ENCODE data around the gene MCM5. TPM values are rescaled to one million over a fixed set of nuclear protein-coding genes. Genes with fewer than 3 reads are reported as not detected.

The MCM5 gene
- total RNA-seq, 1 experiment from 2014 or later = 107 TPM

GRCh38 chr22:35443338-35443737 is 43.4 kb downstream of the MCM5 start:
- no peaks in the 10 kb centered on the region for H3K27me3 Mint-ChIP-seq (ENCODE audit: insufficient read depth, unreplicated experiment)
- no peaks in the 10 kb centered on the region for H3K4me1 Mint-ChIP-seq (ENCODE audit: low read depth, unreplicated experiment)
- H3K27ac Mint-ChIP-seq (ENCODE audit: unreplicated experiment) = no peak overlapping the region
- ChIA-PET POLR2A (no interaction called here), CTCF (no interaction called here)
- no peaks in the 10 kb centered on the region for H3K36me3 Mint-ChIP-seq (ENCODE audit: insufficient read depth, unreplicated experiment)
- intact Hi-C loops (cut with micrococcal nuclease; ENCODE audit: unreplicated experiment) = no loop called here
- Histone ChIP-seq H3K27me3 (replicated peaks; ENCODE audit: control insufficient read depth, insufficient read depth, low read length) (no peaks in the 10 kb centered on the region), H3K4me1 (0 out of 2 replicates have a peak, but pooled peaks cover 3% of the 10 kb centered on the region), H3K9me3 (no peaks in the 10 kb centered on the region), H3K4me3 (ENCODE audit: low read depth, low read length) (no peak overlapping the region), H3K36me3 (ENCODE audit: control insufficient read depth, insufficient read depth, low read length) (no peaks in the 10 kb centered on the region)
- TF ChIP-seq, protein P1, sequence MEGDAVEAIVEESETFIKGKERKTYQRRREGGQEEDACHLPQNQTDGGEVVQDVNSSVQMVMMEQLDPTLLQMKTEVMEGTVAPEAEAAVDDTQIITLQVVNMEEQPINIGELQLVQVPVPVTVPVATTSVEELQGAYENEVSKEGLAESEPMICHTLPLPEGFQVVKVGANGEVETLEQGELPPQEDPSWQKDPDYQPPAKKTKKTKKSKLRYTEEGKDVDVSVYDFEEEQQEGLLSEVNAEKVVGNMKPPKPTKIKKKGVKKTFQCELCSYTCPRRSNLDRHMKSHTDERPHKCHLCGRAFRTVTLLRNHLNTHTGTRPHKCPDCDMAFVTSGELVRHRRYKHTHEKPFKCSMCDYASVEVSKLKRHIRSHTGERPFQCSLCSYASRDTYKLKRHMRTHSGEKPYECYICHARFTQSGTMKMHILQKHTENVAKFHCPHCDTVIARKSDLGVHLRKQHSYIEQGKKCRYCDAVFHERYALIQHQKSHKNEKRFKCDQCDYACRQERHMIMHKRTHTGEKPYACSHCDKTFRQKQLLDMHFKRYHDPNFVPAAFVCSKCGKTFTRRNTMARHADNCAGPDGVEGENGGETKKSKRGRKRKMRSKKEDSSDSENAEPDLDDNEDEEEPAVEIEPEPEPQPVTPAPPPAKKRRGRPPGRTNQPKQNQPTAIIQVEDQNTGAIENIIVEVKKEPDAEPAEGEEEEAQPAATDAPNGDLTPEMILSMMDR (IDR thresholded peaks at IDR 0.05; ENCODE audit: insufficient read depth in 1 of 2, low read depth in 1 of 2, low read length in 1 of 2, severe bottlenecking in 1 of 2, unreplicated experiment in 1 of 2) = no peak
- H3K9me3 Mint-ChIP-seq (ENCODE audit: unreplicated experiment) = peaks cover 8% of the 10 kb centered on the region
- DNase-seq = no peak
- no peak overlapping the region for H3K4me3 Mint-ChIP-seq (ENCODE audit: unreplicated experiment)
- BruUV-seq (replicated peaks) = no TSS peak

GRCh38 chr22:35443790-35444684 is 44.1 kb downstream of the MCM5 start:
- TF ChIP-seq, protein P1 (IDR thresholded peaks at IDR 0.05; ENCODE audit: insufficient read depth in 1 of 2, low read depth in 1 of 2, low read length in 1 of 2, severe bottlenecking in 1 of 2, unreplicated experiment in 1 of 2) = no peak
- no peak overlapping the region for H3K27ac Mint-ChIP-seq (ENCODE audit: unreplicated experiment)
- H3K27me3 ChIP-seq (replicated peaks; ENCODE audit: control insufficient read depth, insufficient read depth, low read length) = no peaks in the 10 kb centered on the region
- H3K9me3 ChIP-seq = no peaks in the 10 kb centered on the region
- H3K4me3 ChIP-seq (ENCODE audit: low read depth, low read length) = no peak overlapping the region
- H3K9me3 Mint-ChIP-seq (ENCODE audit: unreplicated experiment) = peaks cover 2% of the 10 kb centered on the region
- H3K36me3 ChIP-seq (ENCODE audit: control insufficient read depth, insufficient read depth, low read length) = no peaks in the 10 kb centered on the region
- no TSS peak for BruUV-seq (replicated peaks)
- no peaks in the 10 kb centered on the region for H3K4me1 Mint-ChIP-seq (ENCODE audit: low read depth, unreplicated experiment)
- ChIA-PET CTCF (interaction anchor here (0.6 kb wide), 1 partner anchor 106 kb away, joined by 3 read pairs; no protein-coding TSS in a partner anchor), POLR2A (no interaction called here)
- DNase-seq = no peak
- H3K27me3 Mint-ChIP-seq (ENCODE audit: insufficient read depth, unreplicated experiment) = no peaks in the 10 kb centered on the region
- no peak overlapping the region for H3K4me3 Mint-ChIP-seq (ENCODE audit: unreplicated experiment)
- no peaks in the 10 kb centered on the region for H3K36me3 Mint-ChIP-seq (ENCODE audit: insufficient read depth, unreplicated experiment)
- intact Hi-C loops (cut with micrococcal nuclease; ENCODE audit: unreplicated experiment) = no loop called here
- 0 out of 2 replicates have a peak, but pooled peaks cover 3% of the 10 kb centered on the region for H3K4me1 ChIP-seq

- no TSS peak for BruUV-seq (replicated peaks)
- Histone ChIP-seq H3K9me3 (no peaks in the 10 kb centered on the region), H3K27me3 (replicated peaks; ENCODE audit: control insufficient read depth, insufficient read depth, low read length) (no peaks in the 10 kb centered on the region), H3K36me3 (ENCODE audit: control insufficient read depth, insufficient read depth, low read length) (no peaks in the 10 kb centered on the region), H3K4me3 (ENCODE audit: low read depth, low read length) (no peak overlapping the region), H3K4me1 (0 out of 2 replicates have a peak, but pooled peaks cover 3% of the 10 kb centered on the region)
- Mint-ChIP-seq H3K9me3 (ENCODE audit: unreplicated experiment) (no peaks in the 10 kb centered on the region), H3K36me3 (ENCODE audit: insufficient read depth, unreplicated experiment) (no peaks in the 10 kb centered on the region), H3K4me3 (ENCODE audit: unreplicated experiment) (no peak overlapping the region), H3K27me3 (ENCODE audit: insufficient read depth, unreplicated experiment) (no peaks in the 10 kb centered on the region), H3K4me1 (ENCODE audit: low read depth, unreplicated experiment) (no peaks in the 10 kb centered on the region), H3K27ac (ENCODE audit: unreplicated experiment) (no peak overlapping the region)
- TF ChIP-seq, protein P1 (IDR thresholded peaks at IDR 0.05; ENCODE audit: insufficient read depth in 1 of 2, low read depth in 1 of 2, low read length in 1 of 2, severe bottlenecking in 1 of 2, unreplicated experiment in 1 of 2) = no peak
- DNase-seq = no peak
- intact Hi-C loops (cut with micrococcal nuclease; ENCODE audit: unreplicated experiment) = no loop called here
- ChIA-PET POLR2A (no interaction called here), CTCF (interaction anchor here (0.6 to 0.7 kb wide), 3 partner anchors 94 to 750 kb away, joined by 3 to 6 read pairs (median 3); no protein-coding TSS in a partner anchor)
Observed at GRCh38 chr22:35444685-35445399, 44.9 kb downstream of the MCM5 start.
